Activated T-cell treated with anti-CD3 and anti-CD28 coated beads for 24 hours (primary cell): ENCODE data around the gene GUCA2B.

Source experiments
- DNase-seq: peaks from one replicate; pipeline ENCODE4 v3.0.0-alpha.2; 2020; ENCODE audit warnings: low read depth

Gene GUCA2B

GRCh38 chr1:42168391-42168670 is 15.1 kb downstream of the GUCA2B start:
- no peak for DNase-seq

GRCh38 chr1:42168763-42169162 is 15.6 kb downstream of the GUCA2B start:
- no peak for DNase-seq

- no peak for DNase-seq
Observed at GRCh38 chr1:42170779-42171621, 17.8 kb downstream of the GUCA2B start.

- no peak for DNase-seq
Observed at GRCh38 chr1:42171679-42172266, 18.6 kb downstream of the GUCA2B start.

- no peak for DNase-seq
Observed at GRCh38 chr1:42172381-42173133, 19.3 kb downstream of the GUCA2B start.

GRCh38 chr1:42173155-42173933 is 20.1 kb downstream of the GUCA2B start:
- DNase-seq: peak; percentile 54

GRCh38 chr1:42173961-42174735 is 20.9 kb downstream of the GUCA2B start:
- DNase-seq: no peak

- no peak for DNase-seq
Observed at GRCh38 chr1:42175314-42176054, 22.3 kb downstream of the GUCA2B start.

GRCh38 chr1:42176902-42177519 is 23.8 kb downstream of the GUCA2B start:
- DNase-seq: no peak

- DNase-seq: no peak
Observed at GRCh38 chr1:42177541-42177981, 24.4 kb downstream of the GUCA2B start.

- DNase-seq: no peak
Observed at GRCh38 chr1:42178249-42178648, 25.0 kb downstream of the GUCA2B start.

GRCh38 chr1:42179275-42179674 is 26.1 kb downstream of the GUCA2B start:
- DNase-seq: no peak

GRCh38 chr1:42179900-42180329 is 26.7 kb downstream of the GUCA2B start:
- no peak for DNase-seq

GRCh38 chr1:42181687-42182086 is 28.5 kb downstream of the GUCA2B start:
- no peak for DNase-seq

GRCh38 chr1:42183210-42183956 is 30.2 kb downstream of the GUCA2B start:
- no peak for DNase-seq

GRCh38 chr1:42183957-42184268 is 30.7 kb downstream of the GUCA2B start:
- DNase-seq: no peak

- no peak for DNase-seq
Observed at GRCh38 chr1:42184616-42185015, 31.4 kb downstream of the GUCA2B start.

- no peak for DNase-seq
Observed at GRCh38 chr1:42186152-42186551, 32.9 kb downstream of the GUCA2B start.

- no peak for DNase-seq
Observed at GRCh38 chr1:42189931-42190853, 37.0 kb downstream of the GUCA2B start.
